Thoracic aorta (tissue), 2 donors: ENCODE data around the gene EFCAB12. TPM values are rescaled to one million over a fixed set of nuclear protein-coding genes. Genes with fewer than 3 reads are reported as not detected.

Source experiments
- ATAC-seq: fragments of 150-250 bp; one replicate; pipeline ENCODE4 v1.8.0; 2017; ENCODE audit warnings: low read depth; ENCODE audit not compliant: insufficient number of reproducible peaks, low FRiP score
- DNase-seq: peaks from one replicate; pipeline ENCODE4 v3.0.0-alpha.2; 2020; ENCODE audit warnings: low spot score
- H3K27ac ChIP-seq, 2 donors: fragments of 200-600 bp; sonication (generic); 1 replicate in 1 of 2; 2 replicates in 1 of 2; pipeline ENCODE4 v1.5.1; 2016; ENCODE audit warnings: mild to moderate bottlenecking in 2 of 2, moderate library complexity in 2 of 2
- H3K27me3 ChIP-seq: fragments of 200-600 bp; sonication (generic); replicated peaks from 2 replicates; pipeline ENCODE4 v1.6.0; 2016; ENCODE audit warnings: mild to moderate bottlenecking; ENCODE audit not compliant: insufficient read depth
- H3K36me3 ChIP-seq: fragments of 200-600 bp; sonication (generic); one replicate; pipeline ENCODE4 v1.5.1; 2016
- H3K4me1 ChIP-seq, 2 donors: fragments of 200-600 bp; sonication (generic); 1 replicate in 1 of 2; 2 replicates in 1 of 2; pipeline versions ENCODE4 v1.5.1 to v1.6.0; 2016; ENCODE audit warnings: low read depth in 2 of 2, mild to moderate bottlenecking in 1 of 2; ENCODE audit not compliant: control insufficient read depth in 1 of 2
- H3K4me3 ChIP-seq: fragments of 200-600 bp; sonication (generic); 2 replicates; pipeline ENCODE4 v1.5.1; 2016; ENCODE audit warnings: mild to moderate bottlenecking
- H3K9me3 ChIP-seq: fragments of 200-600 bp; sonication (generic); 2 replicates; pipeline ENCODE4 v1.5.1; 2016
- CTCF ChIP-seq: fragments of 200-600 bp; sonication (generic); IDR thresholded peaks from one replicate; pipeline ENCODE4 v1.5.1; 2019; ENCODE audit warnings: antibody characterized with exemption
- total RNA-seq, 2 donors: library from RNA; depleted of rRNA; stranded (reverse); fragments of >200 nt; gene quantifications; one replicate each; pipeline versions ENCODE4 v1.1.0 to v1.2.3, GENCODE V29; 2016

The EFCAB12 gene
- total RNA-seq, 2 donors from 2014 or later = 0.68 TPM; not detected in 1

DNA sequence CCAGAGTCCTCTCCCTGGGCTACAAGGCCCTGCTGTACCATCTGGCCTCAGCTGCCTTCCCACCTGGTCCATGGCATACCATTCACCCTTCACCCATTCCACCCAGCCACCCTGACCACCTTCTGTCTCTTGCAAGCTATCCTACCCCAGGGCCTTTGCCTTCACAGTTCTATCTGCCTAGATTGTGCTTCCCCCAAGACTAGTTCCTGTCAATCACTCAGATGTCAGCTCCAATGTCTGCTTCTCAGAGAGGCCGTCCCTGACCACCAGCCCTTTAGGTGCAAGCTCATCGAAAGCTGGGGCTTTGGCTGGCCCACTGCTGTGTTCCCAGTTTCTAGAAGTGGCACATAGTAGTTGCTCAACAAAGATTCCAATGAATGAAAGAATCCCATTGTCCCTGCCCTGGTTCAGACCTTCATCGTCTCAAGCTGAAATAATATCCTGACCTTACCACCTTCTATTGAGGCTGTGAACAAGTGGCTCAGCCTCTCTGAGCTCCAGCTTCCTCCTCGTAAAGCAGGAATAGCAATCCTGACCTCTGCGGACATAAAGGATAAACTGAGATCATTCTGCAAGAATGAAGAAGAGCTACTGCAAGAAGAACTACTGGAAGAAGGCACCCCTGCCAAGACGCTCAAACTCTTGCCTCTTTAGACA lies 15.8 kb downstream of the EFCAB12 start:
- no peak overlapping the region for H3K4me3 ChIP-seq
- no peaks in the 10 kb centered on the region for H3K9me3 ChIP-seq
- no peak for DNase-seq
- no peak for ATAC-seq
- H3K4me1 ChIP-seq = no peaks in the 10 kb centered on the region
- H3K27ac ChIP-seq = no peak overlapping the region
- no peaks in the 10 kb centered on the region for H3K27me3 ChIP-seq
- no peak for TF ChIP-seq CTCF
- H3K36me3 ChIP-seq = no peaks in the 10 kb centered on the region

GRCh38 chr3:129410971-129411370 lies 17.5 kb downstream of the EFCAB12 start:
- H3K4me1 ChIP-seq = no peaks in the 10 kb centered on the region
- no peaks in the 10 kb centered on the region for H3K27me3 ChIP-seq
- no peak for TF ChIP-seq CTCF
- no peak overlapping the region for H3K27ac ChIP-seq
- ATAC-seq (no peak), DNase-seq (no peak)
- H3K4me3 ChIP-seq = no peak overlapping the region
- no peaks in the 10 kb centered on the region for H3K36me3 ChIP-seq
- H3K9me3 ChIP-seq = no peaks in the 10 kb centered on the region

- H3K4me1 ChIP-seq = no peaks in the 10 kb centered on the region
- DNase-seq (no peak), ATAC-seq (no peak)
- no peak overlapping the region for H3K27ac ChIP-seq
- H3K9me3 ChIP-seq = no peaks in the 10 kb centered on the region
- no peak overlapping the region for H3K4me3 ChIP-seq
- H3K27me3 ChIP-seq = no peaks in the 10 kb centered on the region
- no peaks in the 10 kb centered on the region for H3K36me3 ChIP-seq
- TF ChIP-seq CTCF = no peak
Observed at GRCh38 chr3:129409541-129409940, 18.9 kb downstream of the EFCAB12 start.

- Histone ChIP-seq H3K27me3 (no peaks in the 10 kb centered on the region), H3K36me3 (no peaks in the 10 kb centered on the region), H3K9me3 (no peaks in the 10 kb centered on the region), H3K4me1 (no peaks in the 10 kb centered on the region), H3K27ac (no peak overlapping the region), H3K4me3 (no peak overlapping the region)
- no peak for TF ChIP-seq CTCF
- DNase-seq (no peak), ATAC-seq (no peak)
Observed at GRCh38 chr3:129404610-129405009, 23.8 kb downstream of the EFCAB12 start.

- Histone ChIP-seq H3K27ac (no peak overlapping the region), H3K4me3 (no peak overlapping the region), H3K36me3 (no peaks in the 10 kb centered on the region), H3K27me3 (no peaks in the 10 kb centered on the region), H3K9me3 (no peaks in the 10 kb centered on the region), H3K4me1 (no peaks in the 10 kb centered on the region)
- ATAC-seq (no peak), DNase-seq (no peak)
- TF ChIP-seq CTCF = no peak
Observed at GRCh38 chr3:129404130-129404529, 24.3 kb downstream of the EFCAB12 start.
